Stimulated activated naive B cell treated with anti-CD40 and anti-IgM and Interleukin-4, amounts not matched to agents 10 μg/mL and 1 μg/mL and 100 μg/mL, for 72 hours (primary cell): ENCODE measurements around the gene SPG7.
"Not testable (repeated sequence)": the region's sequence is repeated elsewhere in the genome, so short reads cannot be mapped to it uniquely, and the experiment has no call there.

ENCODE experiments used
- ATAC-seq, 2 donors: fragments of 150-1000 bp; cut with Tn5 transposase; replicated peaks; 2 replicates each; pipeline ENCODE4 v1.10.0; 2021; ENCODE audit warnings: moderate library complexity in 1 of 2
- DNase-seq: peaks from one replicate; pipeline ENCODE4 v3.0.0; 2021
- H3K27ac Mint-ChIP-seq: one replicate; pipeline ENCODE4 v1.8.0; 2022; ENCODE audit warnings: mild to moderate bottlenecking, mixed read lengths
- H3K27me3 Mint-ChIP-seq, 2 donors: one replicate each; pipeline ENCODE4 v1.8.0; 2022; ENCODE audit warnings: mixed read lengths in 2 of 2
- H3K36me3 Mint-ChIP-seq, 2 donors: one replicate each; pipeline ENCODE4 v1.8.0; 2022; ENCODE audit warnings: mixed read lengths in 2 of 2, mild to moderate bottlenecking in 1 of 2
- H3K4me1 Mint-ChIP-seq, 2 donors: one replicate each; pipeline ENCODE4 v1.8.0; 2022; ENCODE audit warnings: mixed read lengths in 2 of 2, mild to moderate bottlenecking in 1 of 2
- H3K4me3 Mint-ChIP-seq, 2 donors: one replicate each; pipeline ENCODE4 v1.8.0; 2022; ENCODE audit warnings: mild to moderate bottlenecking in 2 of 2, mixed read lengths in 2 of 2, moderate library complexity in 1 of 2
- H3K9me3 Mint-ChIP-seq, 2 donors: one replicate each; pipeline ENCODE4 v1.8.0; 2022; ENCODE audit warnings: mixed read lengths in 2 of 2, mild to moderate bottlenecking in 1 of 2

The SPG7 gene

DNA sequence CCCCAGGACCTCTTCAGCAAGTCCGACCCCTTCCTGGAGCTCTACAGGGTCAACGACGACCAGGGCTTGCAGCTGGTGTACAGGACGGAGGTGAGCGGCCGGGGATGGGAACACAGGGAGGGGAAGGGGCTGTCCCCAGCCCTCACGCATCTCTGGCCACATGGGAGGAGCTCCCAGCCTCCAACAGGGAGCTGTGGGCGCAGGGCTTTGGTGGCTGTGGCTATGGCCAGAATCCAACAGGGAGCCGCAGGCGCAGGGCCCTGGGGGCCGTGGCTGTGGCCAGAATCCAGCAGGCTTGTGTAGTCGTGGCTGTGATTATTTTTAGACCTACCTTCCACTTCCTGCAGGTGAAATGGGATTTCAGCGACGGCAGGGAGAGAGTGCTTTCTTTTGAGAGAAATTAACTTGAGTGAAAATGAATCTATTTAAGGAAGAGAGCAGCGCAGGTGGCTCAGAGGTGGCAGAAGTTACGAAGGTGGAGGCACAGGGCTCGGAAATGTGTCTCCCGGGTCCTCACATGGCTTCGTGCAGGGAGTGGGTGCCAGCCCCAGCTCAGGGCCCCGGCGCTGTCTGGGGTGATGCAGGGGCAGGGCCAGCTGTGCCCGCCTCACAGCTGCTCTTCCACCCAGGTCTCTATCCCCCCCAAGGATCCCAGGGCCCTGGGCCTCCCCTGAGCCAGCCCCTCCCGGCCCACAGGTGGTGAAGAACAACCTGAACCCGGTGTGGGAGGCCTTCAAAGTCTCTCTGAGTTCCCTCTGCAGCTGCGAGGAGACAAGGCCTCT is 76.8 kb downstream of the SPG7 start:
- ATAC-seq (no peak), DNase-seq (no peak)
- Mint-ChIP-seq H3K4me3 (no peak overlapping the region), H3K27ac (no peak overlapping the region), H3K27me3 (no peaks in the 10 kb centered on the region), H3K4me1 (no peaks in the 10 kb centered on the region), H3K36me3 (peaks cover 1 to 5% of the 10 kb centered on the region in 2 donors), H3K9me3 (no peaks in the 10 kb centered on the region)

DNA sequence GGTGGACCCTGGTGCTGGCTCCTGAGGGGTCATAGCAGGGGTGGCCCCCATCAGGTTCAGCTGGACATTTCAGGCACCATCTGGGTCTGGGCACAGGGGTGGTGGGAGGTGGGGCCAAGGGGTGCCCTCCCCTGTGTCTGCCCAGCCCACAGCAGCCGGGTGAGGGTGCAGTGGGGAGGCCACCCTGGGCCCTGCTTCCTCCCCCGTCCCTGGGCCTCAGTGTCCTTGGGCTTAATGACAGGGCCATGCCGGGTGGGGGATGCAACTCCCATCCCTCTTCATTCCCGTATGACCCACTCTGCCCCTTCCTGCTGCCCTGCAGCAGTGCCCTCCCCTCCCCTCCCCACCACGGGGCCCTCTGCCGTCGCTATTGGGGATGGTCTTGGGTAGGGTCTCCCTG is 78.0 kb downstream of the SPG7 start:
- Mint-ChIP-seq H3K9me3 (no peaks in the 10 kb centered on the region), H3K4me3 (no peak overlapping the region), H3K27me3 (no peaks in the 10 kb centered on the region), H3K36me3 (peaks cover 1 to 5% of the 10 kb centered on the region in 2 donors), H3K27ac (no peak overlapping the region), H3K4me1 (no peaks in the 10 kb centered on the region)
- ATAC-seq (no peak), DNase-seq (no peak)

- H3K4me3 Mint-ChIP-seq = no peak overlapping the region
- no peaks in the 10 kb centered on the region for H3K27me3 Mint-ChIP-seq
- no peak for ATAC-seq
Measured at GRCh38 chr16:89586853-89587252, 78.7 kb downstream of the SPG7 start.

GRCh38 chr16:89587676-89588075 is 79.5 kb downstream of the SPG7 start:
- not testable (repeated sequence) for H3K4me3 Mint-ChIP-seq, H3K4me1 Mint-ChIP-seq, H3K36me3 Mint-ChIP-seq, H3K9me3 Mint-ChIP-seq, H3K27ac Mint-ChIP-seq, DNase-seq, ATAC-seq, H3K27me3 Mint-ChIP-seq

More at GRCh38 chr16:89586853-89587252, 78.7 kb downstream of the SPG7 start:
- H3K27ac Mint-ChIP-seq = no peak overlapping the region
- peaks cover 1 to 5% of the 10 kb centered on the region in 2 donors for H3K36me3 Mint-ChIP-seq
- no peaks in the 10 kb centered on the region for H3K9me3 Mint-ChIP-seq
- DNase-seq = no peak
- H3K4me1 Mint-ChIP-seq = no peaks in the 10 kb centered on the region

DNA sequence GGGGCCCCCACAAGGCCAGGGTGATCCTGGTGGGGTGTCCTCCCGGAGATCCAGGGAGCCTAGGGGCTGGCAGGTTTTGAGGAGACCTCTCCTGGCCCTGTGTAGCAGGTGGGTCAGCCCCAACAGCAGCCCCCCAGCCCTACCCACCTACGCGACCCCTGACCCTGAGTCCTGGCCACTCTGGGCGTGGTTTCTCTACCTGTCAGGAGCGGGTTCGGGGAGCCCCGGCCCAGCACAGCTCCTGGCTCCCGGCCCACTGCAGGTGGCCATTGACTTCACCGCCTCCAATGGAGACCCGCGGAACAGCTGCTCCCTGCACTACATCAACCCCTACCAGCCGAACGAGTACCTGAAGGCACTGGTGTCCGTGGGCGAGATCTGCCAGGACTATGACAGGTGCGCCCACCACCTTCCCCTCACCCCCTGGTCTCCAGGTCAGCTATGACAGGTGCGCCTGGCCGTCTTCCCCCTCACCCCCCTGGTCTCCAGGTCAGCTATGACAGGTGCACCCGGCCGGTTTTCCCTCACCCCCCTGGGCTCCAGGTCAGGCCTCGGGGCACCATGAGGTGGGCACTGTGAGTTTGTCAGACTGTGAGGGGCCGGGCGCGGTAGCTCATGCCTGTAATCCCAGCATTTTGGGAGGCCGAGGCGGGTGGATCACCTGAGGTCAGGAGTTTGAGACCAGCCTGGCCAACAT is 80.4 kb downstream of the SPG7 start:
- peaks cover 1 to 5% of the 10 kb centered on the region in 2 donors for H3K36me3 Mint-ChIP-seq
- no peak for DNase-seq
- ATAC-seq = no peak
- H3K27ac Mint-ChIP-seq = no peak overlapping the region
- H3K4me1 Mint-ChIP-seq = no peaks in the 10 kb centered on the region
- H3K4me3 Mint-ChIP-seq = no peak overlapping the region
- H3K27me3 Mint-ChIP-seq = no peaks in the 10 kb centered on the region
- no peaks in the 10 kb centered on the region for H3K9me3 Mint-ChIP-seq

DNA sequence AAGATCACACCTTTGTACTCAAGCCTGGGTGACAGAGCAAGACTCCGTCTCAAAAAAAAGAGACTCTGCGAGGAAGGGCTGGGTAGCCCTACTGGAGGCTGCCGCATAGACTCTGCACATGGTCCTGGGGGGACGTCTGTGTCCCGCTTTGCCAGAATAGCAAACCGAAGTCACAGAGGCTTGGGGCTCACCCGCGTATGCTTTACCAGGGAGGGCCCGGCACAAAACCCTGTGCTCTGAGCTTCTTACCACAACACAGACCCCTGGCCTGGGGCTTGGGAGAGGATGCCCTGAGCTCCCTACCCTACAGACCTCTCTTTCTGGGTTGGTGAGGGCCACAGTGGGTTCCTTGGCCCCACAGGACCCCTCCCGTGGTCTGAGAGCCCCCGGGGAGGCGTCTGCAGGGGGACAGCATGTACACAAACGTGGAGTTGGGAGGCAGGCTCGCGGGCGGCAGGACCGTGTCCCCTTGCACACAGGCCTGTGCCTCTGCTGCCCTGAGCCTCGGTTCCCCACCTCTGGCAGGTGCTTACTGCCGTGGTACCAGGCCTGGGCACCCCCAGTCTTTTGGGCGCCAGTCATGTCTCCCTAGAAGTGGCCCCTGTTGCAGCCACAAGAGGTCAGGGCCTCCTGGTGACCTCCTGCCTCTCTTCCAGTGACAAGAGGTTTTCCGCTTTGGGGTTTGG is 81.2 kb downstream of the SPG7 start:
- no peak overlapping the region for H3K27ac Mint-ChIP-seq
- no peaks in the 10 kb centered on the region for H3K27me3 Mint-ChIP-seq
- H3K4me1 Mint-ChIP-seq = no peaks in the 10 kb centered on the region

DNA sequence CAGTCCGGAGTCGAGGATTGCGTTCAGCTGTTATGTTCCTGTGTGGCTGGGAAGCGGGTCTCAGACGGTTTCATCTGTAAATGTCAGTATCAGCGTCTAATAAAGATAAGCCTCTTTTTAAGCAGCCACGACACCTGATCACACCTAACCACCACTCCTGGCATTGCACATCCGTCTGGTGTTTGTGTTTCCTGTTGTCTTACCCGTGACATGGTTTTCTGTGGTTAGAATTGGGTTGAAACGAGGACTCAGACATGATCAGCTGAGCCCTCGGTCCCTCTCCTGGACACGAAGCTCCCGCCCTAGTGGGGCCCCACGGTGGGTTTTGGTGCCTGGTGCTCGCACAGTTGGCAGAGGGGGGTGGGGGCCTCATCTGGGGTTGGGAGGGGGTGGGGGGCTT is 85.6 kb downstream of the SPG7 start:
- ATAC-seq (no peak), DNase-seq (no peak)
- Mint-ChIP-seq H3K27ac (no peak overlapping the region), H3K27me3 (no peaks in the 10 kb centered on the region), H3K36me3 (no peaks in the 10 kb centered on the region), H3K4me3 (no peak overlapping the region), H3K9me3 (no peaks in the 10 kb centered on the region), H3K4me1 (peaks cover 0 to 2% of the 10 kb centered on the region in 2 donors)

More for the DNA sequence above, 81.2 kb downstream of the SPG7 start:
- peaks cover 1 to 5% of the 10 kb centered on the region in 2 donors for H3K36me3 Mint-ChIP-seq
- H3K4me3 Mint-ChIP-seq = no peak overlapping the region
- DNase-seq = no peak
- ATAC-seq = no peak
- H3K9me3 Mint-ChIP-seq = no peaks in the 10 kb centered on the region

DNA sequence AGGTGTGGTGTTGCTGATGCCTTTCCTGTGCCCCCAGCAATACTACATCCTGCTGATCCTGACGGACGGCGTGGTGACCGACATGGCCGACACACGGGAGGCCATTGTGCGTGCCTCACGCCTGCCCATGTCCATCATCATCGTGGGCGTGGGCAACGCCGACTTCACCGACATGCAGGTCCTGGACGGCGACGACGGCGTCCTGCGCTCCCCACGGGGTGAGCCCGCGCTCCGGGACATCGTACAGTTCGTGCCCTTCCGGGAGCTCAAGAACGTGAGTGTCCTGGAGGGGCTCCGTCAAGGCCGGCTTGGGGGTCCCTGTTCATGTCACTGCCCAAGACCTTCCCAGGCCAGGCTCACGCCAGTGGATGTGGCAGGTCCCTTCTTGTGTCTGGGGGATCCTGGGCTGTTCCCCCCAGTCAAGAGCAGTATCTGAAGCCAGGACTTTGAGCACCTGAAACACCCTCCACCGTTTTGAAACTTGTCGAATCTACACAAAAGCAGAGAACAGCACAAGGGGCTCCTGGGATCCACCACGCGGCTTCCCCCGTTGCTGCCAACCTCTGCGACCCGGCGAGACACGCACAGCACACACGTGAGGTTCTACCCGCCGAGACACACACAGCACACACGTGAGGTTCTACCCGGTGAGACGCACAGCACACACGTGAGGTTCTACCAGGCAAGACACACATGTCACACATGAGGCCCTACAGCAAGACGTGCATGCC is 87.3 kb downstream of the SPG7 start:
- ATAC-seq = no peak
- Mint-ChIP-seq H3K27me3 (peaks cover 0 to 5% of the 10 kb centered on the region in 2 donors), H3K27ac (no peak overlapping the region), H3K9me3 (no peaks in the 10 kb centered on the region), H3K36me3 (no peaks in the 10 kb centered on the region), H3K4me1 (peaks cover 0 to 2% of the 10 kb centered on the region in 2 donors), H3K4me3 (no peak overlapping the region)
- DNase-seq = no peak

- Mint-ChIP-seq H3K9me3 (no peaks in the 10 kb centered on the region), H3K27ac (no peak overlapping the region), H3K27me3 (peaks cover 0 to 5% of the 10 kb centered on the region in 2 donors), H3K4me1 (peaks cover 0 to 2% of the 10 kb centered on the region in 2 donors), H3K4me3 (no peak overlapping the region), H3K36me3 (no peaks in the 10 kb centered on the region)
- no peak for DNase-seq
- ATAC-seq = no peak
Measured at GRCh38 chr16:89596061-89596689, 88.0 kb downstream of the SPG7 start.

DNA sequence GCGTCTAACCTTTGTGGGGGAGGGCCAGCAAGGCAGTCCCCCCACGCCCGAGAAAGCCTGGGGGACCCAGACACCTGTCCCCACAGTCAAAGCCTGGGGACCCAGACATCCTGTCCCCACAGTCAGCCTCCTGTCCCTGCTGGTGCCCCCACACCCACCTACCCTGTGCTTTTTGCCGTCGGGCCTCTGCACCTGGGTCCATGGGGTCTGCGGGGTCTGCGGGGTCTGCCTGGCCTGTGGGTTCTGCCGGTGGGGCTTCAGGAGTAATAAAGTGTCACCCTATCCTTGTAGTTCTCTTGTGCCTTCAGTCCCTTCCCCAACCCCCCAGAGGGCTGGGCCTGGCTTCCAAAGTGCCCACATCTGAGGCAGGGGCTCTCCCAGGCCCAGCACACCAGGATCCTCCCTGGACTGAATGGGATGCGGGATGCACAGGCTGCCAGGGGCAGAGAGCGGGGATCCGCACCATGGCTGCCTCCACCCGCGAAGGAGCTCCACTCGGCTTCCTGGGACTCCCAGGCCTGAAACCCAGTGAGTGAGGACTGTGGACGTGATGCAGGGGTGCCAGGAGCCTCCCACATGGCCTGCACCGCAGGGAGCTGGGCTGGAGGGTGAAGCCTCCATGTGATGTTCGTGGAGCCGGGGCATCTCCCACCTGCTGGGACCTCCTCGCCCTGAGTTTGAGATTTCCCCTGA is 88.9 kb downstream of the SPG7 start:
- no peak for ATAC-seq
- Mint-ChIP-seq H3K4me3 (no peak overlapping the region), H3K9me3 (no peaks in the 10 kb centered on the region), H3K27ac (no peak overlapping the region), H3K36me3 (no peaks in the 10 kb centered on the region), H3K27me3 (peaks cover 0 to 9% of the 10 kb centered on the region in 2 donors), H3K4me1 (peaks cover 1 to 2% of the 10 kb centered on the region in 2 donors)
- no peak for DNase-seq

GRCh38 chr16:89598199-89598598 is 90.0 kb downstream of the SPG7 start:
- Mint-ChIP-seq H3K27ac (no peak overlapping the region), H3K4me3 (no peak overlapping the region), H3K36me3 (no peaks in the 10 kb centered on the region), H3K9me3 (no peaks in the 10 kb centered on the region), H3K4me1 (peaks cover 12% of the 10 kb centered on the region in 2 donors), H3K27me3 (peaks cover 4 to 19% of the 10 kb centered on the region in 2 donors)
- DNase-seq (no peak), ATAC-seq (no peak)

DNA sequence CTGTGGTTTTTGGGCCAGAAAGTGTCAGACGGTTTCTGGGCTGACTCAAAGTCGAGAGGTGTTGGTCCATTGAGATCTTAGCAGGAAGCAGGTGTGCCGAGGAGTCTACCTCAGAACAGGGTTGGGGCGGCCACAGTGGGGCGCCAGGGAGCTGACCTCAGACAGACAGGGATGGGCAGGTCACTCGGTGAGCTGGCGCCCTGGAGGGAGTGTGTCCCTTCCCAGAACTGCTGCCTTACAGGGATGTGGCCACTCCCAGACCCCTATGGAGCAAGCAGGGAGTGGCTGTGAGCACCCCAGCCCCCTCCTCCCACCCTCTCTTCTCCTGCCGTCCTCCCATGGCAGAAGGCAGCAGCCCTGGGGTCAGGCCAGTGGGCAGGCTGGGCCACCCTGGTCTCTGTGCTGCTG is 91.3 kb downstream of the SPG7 start:
- ATAC-seq (peak; percentile 56 to 59), DNase-seq (no peak)
- Mint-ChIP-seq H3K27ac (no peak overlapping the region), H3K9me3 (no peaks in the 10 kb centered on the region), H3K27me3 (peaks cover 5 to 20% of the 10 kb centered on the region in 2 donors), H3K4me3 (no peak overlapping the region), H3K4me1 (peaks cover 12 to 13% of the 10 kb centered on the region in 2 donors), H3K36me3 (no peaks in the 10 kb centered on the region)

DNA sequence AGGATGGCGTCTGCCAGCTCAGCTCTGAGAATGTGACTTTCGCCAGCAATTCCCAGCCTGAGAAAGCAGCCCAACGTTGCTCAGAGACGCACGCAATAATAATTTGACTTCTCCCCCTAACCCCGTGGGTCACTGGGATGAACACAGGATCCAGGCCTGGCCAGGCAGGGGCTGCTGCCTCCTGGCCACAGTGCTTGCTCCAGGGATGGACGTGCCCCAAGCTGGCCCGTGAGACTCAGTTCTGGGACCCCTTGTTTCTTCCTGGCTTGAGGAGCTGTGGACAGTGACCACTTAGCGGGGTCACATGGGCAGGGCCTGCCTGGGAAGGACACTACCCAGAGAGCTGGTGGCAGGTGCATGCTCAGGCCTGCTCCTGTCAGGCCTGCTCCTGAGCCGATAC is 91.7 kb downstream of the SPG7 start:
- H3K4me1 Mint-ChIP-seq = peaks cover 12 to 13% of the 10 kb centered on the region in 2 donors
- no peak overlapping the region for H3K27ac Mint-ChIP-seq
- ATAC-seq (no peak), DNase-seq (no peak)
- no peaks in the 10 kb centered on the region for H3K36me3 Mint-ChIP-seq
- H3K9me3 Mint-ChIP-seq = no peaks in the 10 kb centered on the region
- H3K27me3 Mint-ChIP-seq = peaks cover 5 to 20% of the 10 kb centered on the region in 2 donors
- H3K4me3 Mint-ChIP-seq = no peak overlapping the region
